Measurements from ENCODE around the gene MEA1.

DNA sequence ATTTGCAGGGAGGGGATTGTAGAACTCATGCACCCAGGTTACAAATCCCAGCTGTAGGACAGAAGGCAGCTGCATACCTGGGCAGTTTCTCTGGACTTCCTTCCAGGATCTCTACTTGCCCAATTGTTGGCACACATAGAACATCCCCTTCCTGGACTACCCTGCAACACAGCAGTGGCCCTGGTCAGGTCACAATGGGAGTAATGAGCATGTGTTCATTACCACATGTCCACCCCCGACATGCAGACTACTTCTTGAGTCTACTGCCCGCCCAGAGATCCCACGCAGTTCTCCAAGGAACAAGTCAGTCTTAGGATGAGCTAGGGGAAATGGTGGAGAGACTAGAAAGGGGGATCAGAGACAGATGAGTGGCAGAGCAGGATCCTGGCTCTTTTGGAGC lies 39.8 kb downstream of the MEA1 start:
- no peak for TF ChIP-seq CTCF (IDR thresholded peaks at IDR 0.05)
- no peak for TF ChIP-seq POLR2A (IDR thresholded peaks at IDR 0.05)
- TF ChIP-seq POLR2AphosphoS5 (IDR thresholded peaks at IDR 0.05), result no peak
- TF ChIP-seq EP300 (IDR thresholded peaks at IDR 0.05; ENCODE audit: low read depth), result no peak

Data from transverse colon (tissue), 4 donors.